ENCODE data around the gene IL1RAPL2.

GRCh38 chrX:105773801-105774200 lies 1207.8 kb downstream of the IL1RAPL2 start:
- TF ChIP-seq EP300 (IDR thresholded peaks at IDR 0.05; ENCODE audit: borderline replicate concordance) (no peak), MAX (IDR thresholded peaks at IDR 0.05) (no peak), RAD21 (IDR thresholded peaks at IDR 0.05; ENCODE audit: low read depth) (no peak)
